ENCODE data around the gene FAM216A.
"Not testable (repeated sequence)": the region's sequence is repeated elsewhere in the genome, so short reads cannot be mapped to it uniquely, and the experiment has no call there.

Gene FAM216A

GRCh38 chr12:110501399-110501751 lies 32.7 kb downstream of the FAM216A start:
- no peak for DNase-seq (ENCODE audit: low read depth)

DNA sequence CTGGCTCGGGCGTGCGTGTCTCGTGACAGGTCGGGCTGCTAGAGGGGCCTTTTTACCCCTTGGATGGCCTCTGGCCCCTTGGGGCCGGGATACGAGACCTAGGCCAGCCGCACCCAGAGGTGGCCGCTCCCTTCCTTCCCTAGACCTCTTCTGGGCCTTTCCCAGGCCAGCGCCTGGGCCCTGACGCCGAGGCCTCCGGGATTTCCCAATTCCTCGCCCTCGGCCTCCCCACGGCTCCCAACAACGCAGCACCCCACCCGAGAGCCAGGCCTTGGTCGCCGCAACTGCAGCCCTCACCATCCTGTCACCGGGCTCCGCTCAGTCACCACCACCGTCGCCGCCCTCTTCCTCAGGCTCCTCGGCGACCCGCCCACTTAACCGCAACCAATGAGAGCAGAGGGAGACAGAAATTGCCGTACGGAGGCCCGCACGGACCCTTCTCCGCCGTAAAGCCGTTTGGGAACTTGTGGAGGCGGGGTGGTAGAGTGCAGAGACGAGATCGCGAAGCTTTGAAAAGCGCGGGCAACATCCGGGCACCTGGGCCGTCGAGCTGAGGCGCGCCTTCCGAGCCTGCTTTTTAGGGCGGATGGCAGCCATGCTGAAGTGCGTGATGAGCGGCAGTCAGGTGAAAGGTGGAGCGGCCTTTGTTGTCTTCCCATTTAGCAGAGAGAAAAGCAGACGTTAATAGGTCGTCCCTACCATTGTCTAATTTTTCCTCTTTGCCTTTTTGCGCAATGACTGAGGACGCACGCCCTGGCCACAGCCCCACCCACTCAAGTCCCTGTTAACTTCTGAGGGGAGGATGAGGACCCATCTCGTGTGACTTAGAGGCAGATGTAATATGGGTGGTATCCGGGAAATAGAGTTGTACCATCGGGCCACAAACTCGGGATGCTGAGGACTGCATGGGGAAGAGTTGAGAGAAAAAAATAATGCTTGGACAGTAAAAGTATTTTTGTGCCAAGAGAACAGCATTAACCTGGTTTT lies 33.4 kb downstream of the FAM216A start, which contains the start of the genes RAD9B and VPS29:
Gene RAD9B, plus strand, starts transcription at position 580 of the 987 bp plus-strand sequence. Its CDS starts 7 bp downstream, at position 587.
Gene VPS29, minus strand, starts transcription at position 360 of the 987 bp plus-strand sequence. Its CDS starts 60 bp downstream, at position 300.
- DNase-seq (ENCODE audit: low read depth) = peak; percentile 97

- no peak for DNase-seq (ENCODE audit: low read depth)
Observed at GRCh38 chr12:110503432-110503831, 34.8 kb downstream of the FAM216A start.

DNA sequence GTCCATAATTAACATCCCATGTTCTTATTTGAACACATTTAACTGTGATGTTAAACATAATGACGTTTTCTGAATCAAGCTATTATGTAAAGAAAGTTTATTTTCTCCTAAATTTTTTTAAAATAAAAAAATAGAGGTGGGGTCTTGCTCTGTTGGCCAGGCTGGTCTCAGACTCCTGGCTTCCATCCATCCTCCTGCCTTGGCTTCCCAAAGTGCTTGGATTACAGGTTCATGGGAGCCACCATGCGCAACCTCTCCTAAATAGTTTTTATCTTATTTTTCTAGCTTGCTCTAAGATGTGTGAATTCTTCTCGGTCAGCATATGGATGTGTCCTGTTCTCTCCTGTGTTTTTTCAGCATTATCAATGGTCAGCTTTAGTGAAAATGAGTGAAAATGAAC lies 36.7 kb downstream of the FAM216A start:
- DNase-seq (ENCODE audit: low read depth) = no peak

- no peak for DNase-seq (ENCODE audit: low read depth)
Observed at GRCh38 chr12:110508071-110508586, 39.5 kb downstream of the FAM216A start.

DNA sequence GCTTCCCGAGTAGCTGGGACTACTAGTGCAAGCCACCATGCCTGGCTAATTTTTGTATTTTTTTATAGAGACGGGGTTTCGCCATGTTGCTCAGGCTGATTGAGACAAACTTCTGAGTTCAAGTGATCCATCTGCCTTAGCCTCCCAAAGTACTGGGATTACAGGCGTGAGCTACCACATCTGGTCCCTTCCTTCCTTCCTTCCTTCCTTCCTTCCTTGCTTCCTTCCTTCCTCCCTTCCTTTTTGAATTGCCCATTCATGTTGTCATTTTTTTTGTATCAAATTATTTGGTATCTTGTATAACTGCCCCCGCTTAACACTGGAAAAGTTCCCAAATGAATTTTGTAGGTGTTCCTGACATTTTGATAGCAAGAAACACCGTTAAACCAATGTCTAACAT lies 45.2 kb downstream of the FAM216A start:
- no peak for DNase-seq (ENCODE audit: low read depth)

GRCh38 chr12:110514363-110514762 lies 45.7 kb downstream of the FAM216A start:
- no peak for DNase-seq (ENCODE audit: low read depth)

GRCh38 chr12:110516995-110517394 lies 48.4 kb downstream of the FAM216A start:
- no peak for DNase-seq (ENCODE audit: low read depth)

DNA sequence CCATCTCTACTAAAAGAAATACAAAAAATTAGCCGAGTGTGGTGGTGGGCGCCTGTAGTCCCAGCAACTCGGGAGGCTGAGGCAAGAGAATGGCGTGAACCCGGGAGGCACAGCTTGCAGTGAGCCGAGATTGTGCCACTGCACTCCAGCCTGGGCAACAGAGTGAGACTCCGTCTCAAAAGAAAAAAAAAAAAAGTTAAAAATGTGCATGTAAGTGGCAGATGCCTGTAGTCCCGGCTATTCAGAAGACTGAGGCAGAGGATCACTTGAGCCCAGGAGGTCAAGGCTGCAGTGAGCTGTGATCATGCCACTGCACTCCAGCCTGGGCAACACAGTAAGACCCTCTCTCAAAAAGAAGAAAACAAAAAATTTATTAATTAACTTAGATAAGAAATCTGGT lies 49.4 kb downstream of the FAM216A start:
- DNase-seq (ENCODE audit: low read depth) = not testable (repeated sequence)

- DNase-seq (ENCODE audit: low read depth) = not testable (repeated sequence)
Observed at GRCh38 chr12:110520876-110521712, 52.4 kb downstream of the FAM216A start.

DNA sequence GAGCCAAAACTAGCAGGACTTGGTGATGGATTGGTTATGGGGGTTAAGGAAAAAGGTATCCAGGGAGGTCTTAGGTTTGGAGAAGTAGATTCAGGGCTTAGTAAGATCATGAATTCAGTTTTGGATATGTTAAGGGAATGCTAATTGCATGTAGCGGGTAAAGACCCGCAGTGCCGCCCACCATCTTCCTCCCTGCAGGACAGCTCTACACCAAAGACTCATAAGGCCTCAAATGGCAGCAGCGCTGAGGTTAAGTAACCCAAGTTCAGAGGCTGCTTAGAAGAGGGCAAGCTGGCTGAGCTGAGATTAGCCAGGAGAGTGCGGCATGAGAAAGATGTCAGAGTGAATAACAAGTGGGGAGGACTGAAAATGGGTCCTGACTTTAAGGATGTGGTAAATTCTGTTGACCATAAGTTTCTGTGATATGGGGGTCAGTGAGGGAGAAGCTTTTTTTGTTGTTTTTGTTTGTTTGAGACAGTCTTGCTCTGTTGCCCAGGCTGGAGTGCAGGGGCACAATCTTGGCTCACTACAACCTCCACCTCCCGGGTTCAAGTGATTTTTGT lies 59.7 kb downstream of the FAM216A start:
- no peak for DNase-seq (ENCODE audit: low read depth)

DNA sequence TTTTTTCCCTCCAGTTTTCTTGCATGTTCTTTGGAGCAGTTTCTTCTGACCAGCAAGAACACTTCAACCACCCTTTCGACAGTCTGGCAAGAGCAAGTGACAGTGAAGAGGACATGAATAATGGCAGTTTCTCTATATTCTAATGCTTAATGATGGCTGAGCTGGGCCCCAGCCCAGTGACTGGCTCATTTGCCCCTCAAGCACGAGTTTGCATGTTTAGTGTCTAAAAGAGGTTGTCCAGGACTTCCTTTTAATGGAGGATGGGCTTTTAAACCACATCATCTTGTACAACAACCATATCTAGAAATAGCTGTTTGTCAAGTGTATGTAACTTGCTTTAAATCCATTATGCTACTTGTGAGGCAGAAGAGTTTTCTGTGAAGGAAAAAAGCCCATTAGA lies 61.9 kb downstream of the FAM216A start:
- DNase-seq (ENCODE audit: low read depth) = no peak

- DNase-seq (ENCODE audit: low read depth) = no peak
Observed at GRCh38 chr12:110531741-110532333, 63.2 kb downstream of the FAM216A start.

DNA sequence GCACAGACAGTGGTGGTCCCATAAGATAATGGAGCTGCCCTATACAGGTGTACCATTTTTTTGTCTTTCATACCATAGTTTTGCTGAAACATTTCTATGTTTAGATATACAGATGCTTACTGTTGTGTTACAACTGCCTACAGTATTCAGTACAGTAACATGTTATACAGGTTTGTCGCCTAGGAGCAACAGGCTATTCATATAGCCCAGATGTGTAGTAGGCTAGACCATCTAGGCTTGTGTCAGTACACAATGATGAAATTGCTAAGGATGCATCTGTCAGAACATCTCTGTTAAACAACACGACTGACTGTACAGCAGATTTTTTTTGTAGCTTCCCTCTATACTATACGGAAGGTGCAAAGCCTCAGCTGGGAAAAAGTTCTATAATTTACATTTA lies 64.0 kb downstream of the FAM216A start:
- DNase-seq (ENCODE audit: low read depth) = no peak

DNA sequence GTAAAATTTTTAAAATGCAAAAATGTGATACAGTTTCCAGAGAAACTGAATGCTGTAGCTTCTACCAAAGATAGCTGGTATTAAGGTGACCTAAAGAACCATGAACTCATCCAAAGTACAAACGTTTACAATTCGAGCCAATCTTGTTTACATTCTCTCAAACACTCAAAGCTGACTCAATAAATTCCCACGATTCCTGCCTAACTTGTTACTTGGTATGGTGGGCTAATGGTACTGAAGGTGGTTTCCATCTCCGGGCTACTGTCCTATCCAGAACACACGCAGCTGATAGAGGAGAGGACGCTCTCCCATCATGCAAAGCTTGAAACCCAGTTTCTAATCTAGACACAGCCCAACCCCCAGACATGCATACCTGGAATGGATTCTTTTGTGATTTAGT lies 65.0 kb downstream of the FAM216A start:
- DNase-seq (ENCODE audit: low read depth) = no peak

GRCh38 chr12:110534811-110535210 lies 66.2 kb downstream of the FAM216A start:
- DNase-seq (ENCODE audit: low read depth) = no peak

- no peak for DNase-seq (ENCODE audit: low read depth)
Observed at GRCh38 chr12:110536834-110537604, 68.4 kb downstream of the FAM216A start.

GRCh38 chr12:110537605-110538409 lies 69.2 kb downstream of the FAM216A start:
- no peak for DNase-seq (ENCODE audit: low read depth)

- DNase-seq (ENCODE audit: low read depth) = no peak
Observed at GRCh38 chr12:110538869-110539622, 70.4 kb downstream of the FAM216A start.
